Hypothalamus (tissue), 51 donors: Measurements from ENCODE around the gene ANKMY2.

Source experiments
- DNase-seq, 51 donors: peaks; one replicate each; lab custom pipeline; 2025; lab: John Stamatoyannopoulos, UW

Gene ANKMY2

DNA sequence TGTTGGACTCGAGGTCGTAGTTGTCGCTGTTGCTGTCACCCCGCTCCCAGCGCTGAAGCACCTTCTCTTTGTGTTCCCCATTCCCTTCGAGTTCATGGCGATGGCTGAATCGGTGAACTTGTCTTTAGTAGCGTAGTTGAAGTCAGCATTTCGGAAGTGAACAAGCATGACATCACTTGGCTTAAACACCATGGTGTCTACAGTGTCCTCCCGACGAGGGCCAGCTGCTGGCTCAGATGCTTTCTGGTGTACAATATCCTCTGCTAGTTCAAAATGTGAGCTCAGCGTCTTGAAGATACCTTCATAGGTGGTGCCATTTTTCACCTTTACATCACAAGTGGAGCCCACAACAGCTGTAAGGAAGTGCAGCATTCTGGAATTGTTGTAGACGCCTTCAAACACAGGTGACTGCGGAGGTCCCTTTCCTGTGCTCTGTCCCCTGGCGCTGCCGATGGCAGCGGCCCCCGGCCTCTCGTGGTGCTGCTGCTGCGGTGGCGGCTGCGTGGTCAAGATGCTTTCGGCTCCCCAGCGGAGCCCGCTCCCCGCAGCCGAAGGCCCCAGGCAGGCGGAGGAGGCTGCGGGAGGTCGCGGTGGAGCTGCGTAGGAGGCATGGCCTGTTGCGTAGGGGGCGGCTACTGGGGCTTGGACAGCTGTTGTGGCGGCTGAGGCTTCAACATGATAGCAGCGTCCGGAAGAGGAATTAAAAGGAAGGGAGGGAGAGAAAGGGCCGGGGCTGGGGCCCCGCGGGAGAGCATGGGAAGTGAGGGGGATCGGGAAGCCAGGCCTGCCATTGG, 59.3 kb downstream of the ANKMY2 start:
- DNase-seq: no peak

DNA sequence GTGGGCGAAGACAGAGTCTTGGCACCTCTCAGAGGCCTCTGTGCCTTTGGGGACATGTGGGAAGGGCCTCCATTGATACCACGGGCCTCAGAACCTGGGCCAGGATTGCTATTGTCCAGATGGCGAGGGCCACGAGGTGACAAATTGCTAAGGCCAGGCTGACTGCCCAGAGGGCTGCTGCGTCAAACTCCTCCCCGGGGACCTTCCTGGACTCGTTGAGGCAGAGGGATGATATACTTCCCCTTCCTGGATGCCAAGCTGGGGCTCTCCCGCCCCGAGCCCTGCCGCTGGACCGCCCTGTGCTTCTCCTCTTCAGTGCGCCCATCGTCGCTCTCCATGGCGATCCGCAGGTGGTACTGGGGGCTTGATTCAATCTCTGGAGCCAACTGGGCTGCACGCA, 60.0 kb downstream of the ANKMY2 start:
- no peak for DNase-seq

DNA sequence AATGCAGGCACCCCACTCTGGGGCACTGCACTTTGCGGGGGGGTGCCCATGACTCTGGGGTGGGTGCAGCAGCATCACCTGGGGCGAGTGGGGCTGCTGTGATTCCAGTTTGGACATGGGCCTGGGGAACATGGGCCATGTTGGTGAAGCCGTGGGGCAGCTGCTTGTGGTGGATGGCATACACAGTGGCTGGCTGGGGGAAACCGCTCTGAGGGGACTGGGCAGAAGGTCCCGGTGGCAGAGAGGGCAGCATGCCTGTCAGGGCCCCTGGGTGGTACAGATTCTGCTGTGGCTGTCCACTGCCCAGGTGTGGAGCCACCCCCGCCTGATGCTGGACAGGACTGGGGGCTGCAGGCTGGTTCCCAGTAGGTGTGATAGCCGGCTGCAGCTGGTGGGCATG, 61.7 kb downstream of the ANKMY2 start:
- DNase-seq: no peak

DNA sequence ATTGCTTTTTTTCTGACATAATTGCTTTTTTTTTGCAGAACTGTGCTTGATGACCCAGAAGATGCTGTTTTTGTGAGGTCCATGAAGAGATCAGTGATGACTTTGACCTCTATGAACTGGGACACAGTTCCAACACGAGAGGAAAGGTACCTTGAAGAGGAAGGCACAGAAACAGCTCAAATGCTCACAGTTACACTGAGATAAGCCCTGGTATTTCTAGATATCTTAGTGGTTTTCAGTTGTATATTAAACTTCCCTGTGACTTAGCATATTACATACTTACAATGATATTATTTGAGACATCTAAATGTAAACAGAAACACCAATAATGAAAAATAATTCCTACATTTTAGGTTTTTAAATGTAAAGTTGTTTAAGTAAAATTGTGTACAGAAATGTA, 64.3 kb downstream of the ANKMY2 start:
- no peak for DNase-seq

DNA sequence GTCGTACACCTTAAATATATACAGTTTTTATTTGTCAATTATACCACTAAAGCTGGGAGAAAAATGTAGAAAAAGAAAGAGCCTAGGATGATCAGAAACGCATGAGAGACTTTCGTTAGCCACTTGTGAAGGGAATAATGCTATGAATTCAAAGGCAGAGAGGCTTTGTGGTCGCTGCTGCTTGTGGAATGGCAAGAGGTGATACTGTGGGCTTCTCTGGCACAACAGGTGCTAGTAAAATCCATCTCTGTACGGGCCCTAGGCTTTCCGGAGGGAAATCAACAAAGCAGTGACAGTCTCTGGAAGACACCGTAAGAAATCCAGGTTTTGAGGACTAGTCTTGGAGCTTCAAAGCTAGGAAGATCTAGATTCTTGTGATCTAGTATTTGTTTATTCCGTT, 66.3 kb downstream of the ANKMY2 start:
- no peak for DNase-seq

DNA sequence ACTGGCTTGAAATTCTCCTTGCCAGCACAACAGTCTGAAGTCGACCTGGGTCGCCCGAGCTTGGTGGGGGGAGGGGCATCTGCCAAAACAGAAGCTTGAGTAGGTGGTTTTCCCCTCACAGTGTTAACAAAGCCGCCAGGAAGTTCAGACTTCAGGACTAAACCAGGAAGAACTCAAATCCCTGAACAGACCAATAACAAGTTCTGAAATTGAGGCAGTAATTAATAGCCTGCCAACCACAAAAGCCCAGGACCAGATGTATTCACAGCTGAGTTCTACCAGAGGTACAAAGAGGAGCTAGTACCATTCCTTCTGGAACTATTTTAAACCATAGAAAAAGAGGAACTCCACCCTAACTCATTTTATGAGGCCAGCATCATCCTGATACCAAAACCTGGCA, 73.6 kb downstream of the ANKMY2 start:
- DNase-seq: no peak

DNA sequence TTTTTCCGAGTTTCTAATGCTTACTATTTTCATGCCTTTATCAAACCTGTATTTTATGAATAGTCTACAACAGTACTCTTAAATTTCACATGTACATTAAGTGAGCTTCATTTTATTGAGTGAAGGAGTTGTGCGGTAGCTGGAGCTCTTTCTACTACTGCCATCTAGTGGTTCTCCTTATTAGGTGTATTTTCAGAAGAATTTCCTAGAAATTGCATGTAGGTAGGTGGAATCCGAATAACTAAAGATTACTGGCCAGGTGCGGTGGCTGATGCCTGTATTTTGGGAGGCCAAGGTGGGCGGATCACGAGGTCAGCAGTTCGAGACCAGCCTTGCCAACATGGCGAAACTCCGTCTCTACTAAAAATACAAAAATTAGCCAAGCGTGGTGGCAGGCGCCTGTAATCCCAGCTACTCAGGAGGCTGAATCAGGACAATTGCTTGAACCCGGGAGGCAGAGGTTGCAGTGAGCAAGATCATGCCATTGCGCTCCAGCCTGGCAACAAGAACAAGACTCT, 80.6 kb downstream of the ANKMY2 start:
- peak in 2 of 51 donors; percentile 10 to 29 for DNase-seq

DNA sequence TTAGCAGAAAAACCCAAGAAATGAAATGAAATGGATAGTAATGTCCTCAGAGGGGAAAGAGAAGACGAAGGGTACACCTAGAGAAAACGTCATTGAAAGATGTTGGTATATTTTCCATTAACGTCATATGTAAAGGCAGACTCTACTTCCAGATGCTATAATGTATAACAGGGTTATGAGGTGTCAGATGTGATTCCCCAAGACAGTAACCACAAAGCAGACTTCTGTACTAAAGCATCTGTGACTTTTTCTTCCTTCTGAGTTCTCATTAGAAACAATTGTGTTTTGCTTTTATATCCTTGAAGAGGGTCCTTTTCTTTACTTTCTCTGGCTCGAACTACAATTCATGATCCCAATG, 81.6 kb downstream of the ANKMY2 start:
- DNase-seq: no peak

DNA sequence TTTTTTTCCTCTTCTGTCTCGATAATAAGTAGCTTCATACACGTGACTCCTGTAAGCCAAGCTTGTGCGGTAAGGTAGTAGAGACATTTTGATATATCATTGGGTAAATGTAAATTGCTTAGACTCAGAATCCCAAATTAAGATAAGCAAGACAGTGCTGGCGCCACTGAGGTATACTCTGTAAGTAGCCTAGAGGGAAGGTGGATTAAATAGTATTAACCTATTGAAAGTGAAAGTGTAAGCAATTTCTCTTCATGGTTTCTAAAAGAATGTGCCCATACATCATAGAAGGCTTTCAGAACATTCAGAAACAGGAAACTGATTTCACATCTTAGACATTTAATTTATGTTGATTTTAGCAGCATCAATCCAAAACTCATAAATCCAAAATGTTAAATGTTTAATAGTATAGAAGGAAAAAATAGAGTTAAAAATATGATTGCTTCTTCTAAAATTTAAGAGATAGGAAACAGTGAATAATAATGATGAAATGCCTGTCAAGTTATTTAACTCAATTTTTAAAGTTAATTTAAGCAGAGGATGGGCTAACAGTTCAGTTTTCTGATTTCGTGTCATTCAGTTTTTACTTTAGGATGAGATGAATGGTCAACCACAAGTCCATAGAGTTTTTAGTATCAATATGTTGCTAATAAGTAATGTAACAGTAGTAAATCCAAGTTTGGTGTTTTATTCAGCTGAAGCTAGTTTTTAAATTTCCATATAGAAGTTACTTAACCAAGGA, 82.1 kb downstream of the ANKMY2 start:
- no peak for DNase-seq

DNA sequence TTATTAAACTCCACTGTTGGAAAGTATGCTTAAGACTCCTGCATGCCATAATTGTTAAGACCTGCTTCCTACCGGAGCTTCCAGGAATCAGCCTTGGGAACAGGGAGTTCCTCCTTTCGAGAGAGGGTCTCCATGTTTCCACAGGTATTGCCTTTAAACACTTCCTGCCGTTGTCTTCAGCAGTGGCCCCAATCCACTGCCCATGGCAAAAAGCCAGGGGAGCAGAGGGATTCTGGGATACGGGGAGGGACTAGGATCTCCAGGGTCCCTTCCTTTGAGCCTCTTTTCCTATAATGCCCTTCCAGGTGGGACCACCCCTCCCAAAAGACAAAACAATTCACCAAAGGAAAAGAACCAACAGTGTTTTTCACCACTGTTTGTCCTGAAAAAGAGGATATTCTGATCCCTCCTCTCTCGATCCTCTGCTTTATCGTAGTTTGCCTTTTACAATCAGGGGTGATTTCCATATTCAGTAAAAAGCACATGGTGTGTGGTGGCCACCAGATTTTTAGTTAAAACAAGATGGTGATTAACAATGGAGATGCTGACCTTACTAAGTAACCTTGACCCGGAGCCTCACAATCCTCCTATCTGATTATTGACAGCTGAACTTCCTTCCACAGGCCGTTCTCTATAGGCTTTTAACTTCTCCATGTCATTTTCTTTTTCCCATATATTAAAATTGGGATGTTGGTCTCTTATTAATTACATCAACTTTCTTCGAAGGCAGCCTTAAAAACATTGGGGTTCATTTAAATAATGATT, 82.9 kb downstream of the ANKMY2 start:
- DNase-seq: no peak

DNA sequence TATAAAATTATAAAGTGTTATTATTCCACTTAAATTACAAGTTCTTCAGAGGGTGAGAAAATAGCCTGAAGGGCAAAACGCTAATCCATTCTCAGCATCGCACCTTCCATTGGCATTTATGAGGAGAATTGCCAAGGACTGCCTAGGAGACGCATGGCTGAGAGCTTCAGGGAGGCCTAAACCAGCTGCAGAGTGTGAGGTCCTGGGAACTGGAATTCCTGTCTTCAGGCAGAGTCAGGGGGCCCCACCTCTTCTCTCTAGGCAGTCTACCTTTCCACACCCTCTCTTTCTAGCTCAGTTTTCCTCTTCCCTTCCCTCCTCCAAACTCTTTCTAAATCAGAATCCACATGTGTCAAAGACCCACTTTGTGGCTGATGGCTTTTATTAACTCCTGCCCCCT, 83.6 kb downstream of the ANKMY2 start:
- no peak for DNase-seq

DNA sequence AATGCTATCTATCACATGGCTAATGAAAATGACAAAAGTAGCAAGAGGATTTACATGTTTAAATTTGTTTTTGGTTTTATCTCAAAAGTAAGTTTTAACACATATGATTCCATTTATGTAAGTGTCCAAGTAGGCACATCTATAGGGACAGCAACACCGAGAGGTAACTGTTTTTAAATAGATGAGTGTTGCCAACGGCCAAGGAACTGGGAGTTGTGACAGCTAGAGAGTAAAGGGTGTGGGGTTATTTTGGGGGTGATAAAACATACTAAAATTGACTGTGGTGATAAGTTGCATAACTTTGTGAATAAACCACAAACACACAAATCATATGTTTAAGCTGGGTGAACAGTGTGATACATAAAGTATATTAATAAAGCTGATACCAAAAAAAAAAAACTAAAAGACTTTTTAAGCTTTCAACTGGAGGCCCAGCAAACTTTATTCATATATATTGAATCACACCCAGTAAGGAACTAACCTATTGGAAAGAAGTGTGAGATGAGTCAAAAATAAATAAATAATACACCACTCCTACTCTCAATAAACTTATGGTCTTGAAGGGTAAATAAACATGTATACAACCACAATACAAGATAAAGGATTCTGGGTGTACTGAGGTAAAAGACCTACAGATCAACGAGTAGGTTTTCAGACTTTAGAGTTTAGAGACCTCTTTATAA, 85.9 kb downstream of the ANKMY2 start:
- no peak for DNase-seq

DNA sequence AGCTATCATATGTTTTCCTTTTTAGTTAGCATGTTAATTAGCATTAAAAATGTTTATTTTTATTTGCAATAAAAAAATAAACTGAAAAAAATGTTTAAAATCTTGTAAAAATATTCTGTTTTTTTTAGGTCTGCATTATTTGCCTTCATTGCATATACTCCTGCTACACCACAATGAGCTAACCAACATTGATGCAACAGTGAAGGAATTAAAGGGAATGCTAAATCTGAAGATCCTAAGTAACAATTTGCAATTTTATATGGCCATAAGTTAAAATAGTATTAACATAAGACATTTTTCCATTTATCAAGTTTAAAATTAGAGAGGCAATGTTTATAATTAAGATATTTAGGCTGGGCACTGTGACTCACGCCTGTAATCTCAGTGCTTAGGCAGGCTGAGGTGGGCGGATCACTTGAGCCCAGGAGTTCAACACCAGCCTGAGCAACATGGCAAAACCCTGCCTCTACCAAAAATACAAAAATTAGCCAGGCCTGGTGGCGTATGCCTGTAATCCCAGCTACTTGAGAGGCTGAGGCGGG, 86.7 kb downstream of the ANKMY2 start:
- DNase-seq: no peak

DNA sequence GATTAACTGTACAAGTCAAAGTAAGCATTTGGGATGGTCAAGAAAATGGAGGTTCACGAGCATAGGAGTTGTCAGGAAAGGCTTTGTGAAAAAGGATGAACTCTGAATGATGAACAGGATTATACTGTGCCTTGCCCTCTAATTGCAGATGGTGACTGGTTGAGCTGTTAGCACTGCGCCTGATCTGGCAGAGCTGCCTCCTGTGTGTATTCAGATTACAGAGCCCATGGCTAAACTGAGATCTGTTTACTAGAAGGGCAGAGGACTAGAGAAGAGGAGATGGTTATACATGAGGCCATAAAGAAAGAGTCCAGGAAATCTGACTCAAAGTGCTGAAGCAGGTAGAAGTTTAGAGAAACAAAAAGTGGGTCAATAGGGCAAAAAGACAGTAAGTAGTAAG, 89.2 kb downstream of the ANKMY2 start:
- DNase-seq: no peak

DNA sequence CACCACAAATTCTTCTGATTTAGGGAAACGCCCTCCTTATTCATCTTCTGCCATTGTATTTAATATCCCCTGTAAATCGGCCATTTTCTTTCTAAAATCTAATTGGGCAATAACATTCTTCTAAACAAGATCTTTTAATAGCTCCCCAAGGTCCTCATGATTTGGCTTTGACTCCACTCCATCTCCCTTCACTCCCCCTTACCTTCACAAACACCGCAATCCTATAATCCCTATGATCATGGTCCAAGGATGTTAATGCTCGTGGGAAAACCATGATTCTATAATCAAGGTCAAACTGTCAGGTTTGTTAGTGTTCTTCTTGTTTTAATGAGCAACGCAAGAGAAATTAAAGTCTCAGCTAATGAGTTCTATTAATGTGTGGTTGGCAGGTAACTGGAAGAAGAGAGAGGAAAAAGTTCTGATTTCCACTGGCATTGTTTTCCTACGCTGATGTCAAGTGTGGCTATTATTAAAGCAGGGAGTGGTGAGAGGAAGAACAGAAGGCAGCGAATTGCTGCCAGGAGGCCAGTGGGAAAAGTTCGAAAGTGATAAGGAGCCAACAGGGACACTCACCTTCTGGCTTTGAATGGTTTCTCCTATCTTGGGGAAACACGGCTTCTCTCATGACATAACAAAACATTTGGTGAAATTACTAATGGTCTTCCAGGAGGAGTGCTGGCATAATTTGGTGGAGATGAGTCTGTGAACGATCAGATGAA, 90.9 kb downstream of the ANKMY2 start:
- no peak for DNase-seq

DNA sequence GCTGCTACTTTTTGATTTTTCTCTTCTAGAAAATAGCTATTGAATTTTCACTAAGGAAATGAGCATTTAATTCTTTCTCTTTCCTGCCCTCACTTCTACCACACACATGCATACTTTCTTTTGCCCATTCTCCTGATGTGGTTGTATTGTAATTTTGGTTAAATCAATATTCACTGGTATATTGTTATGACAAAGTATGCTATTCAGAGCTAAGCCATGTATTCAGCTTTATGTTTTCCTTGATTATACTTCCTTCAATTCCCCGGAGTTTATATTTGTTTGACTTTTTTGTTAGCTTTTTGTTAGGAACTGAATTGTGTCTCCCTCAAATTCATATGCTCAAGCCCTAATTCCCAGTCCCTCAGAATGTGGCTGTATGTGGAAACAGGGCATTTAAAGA, 94.9 kb downstream of the ANKMY2 start:
- no peak for DNase-seq
